GM13977 (cell line): ENCODE results near the gene WNK1.

Source experiments
- DNase-seq: peaks from one replicate; pipeline ENCODE4 v3.0.0; 2012; ENCODE audit warnings: low spot score
- CTCF ChIP-seq: IDR thresholded peaks from 2 replicates; pipeline ENCODE4 v1.5.1; 2012; ENCODE audit warnings: mild to moderate bottlenecking, control low read depth; ENCODE audit not compliant: insufficient read depth; ENCODE audit errors: extremely low read depth, missing control alignments
- in situ Hi-C: fragments of 300-500 bp; cut with MboI; formaldehyde crosslinking; loops from one replicate; pipeline ENCODE4 v1.12.0; 2022; ENCODE audit warnings: low sequenced_read_pairs, low pct_unique_long_range_greater_than_20kb, mixed read lengths, inconsistent platforms; ENCODE audit not compliant: unreplicated experiment

WNK1 gene

GRCh38 chr12:868722-869121 is 116.3 kb downstream of the WNK1 start:
- in situ Hi-C loops, result no loop called here
- TF ChIP-seq CTCF, result peak; percentile 18
- no peak for DNase-seq

- peak; percentile 18 for DNase-seq
- no peak for TF ChIP-seq CTCF
- in situ Hi-C loops, result no loop called here
Measured at GRCh38 chr12:870378-870777, 118.0 kb downstream of the WNK1 start.

- no peak for TF ChIP-seq CTCF
- in situ Hi-C loops, result no loop called here
- DNase-seq, result no peak
Measured at GRCh38 chr12:873954-874353, 121.6 kb downstream of the WNK1 start.

GRCh38 chr12:879641-880040 is 127.3 kb downstream of the WNK1 start:
- no peak for DNase-seq
- in situ Hi-C loops, result no loop called here

GRCh38 chr12:880656-881055 is 128.3 kb downstream of the WNK1 start:
- in situ Hi-C loops, result no loop called here
- TF ChIP-seq CTCF, result no peak
- DNase-seq, result no peak

More at GRCh38 chr12:879641-880040, 127.3 kb downstream of the WNK1 start:
- TF ChIP-seq CTCF, result no peak

- no peak for DNase-seq
- TF ChIP-seq CTCF, result no peak
- in situ Hi-C loops, result no loop called here
Measured at GRCh38 chr12:884746-885414, 132.5 kb downstream of the WNK1 start.

GRCh38 chr12:885701-886100 is 133.3 kb downstream of the WNK1 start:
- in situ Hi-C loops, result no loop called here
- TF ChIP-seq CTCF, result no peak
- no peak for DNase-seq
